HG02870 (cell line): ENCODE data around the gene TTC23L.

Source experiments
- ATAC-seq: cut with Tn5 transposase; IDR thresholded peaks from one replicate; pipeline ENCODE4 v1.9.1; 2021; ENCODE audit warnings: mild to moderate bottlenecking, moderate library complexity; ENCODE audit not compliant: unreplicated experiment

The TTC23L gene

GRCh38 chr5:34832568-34832967 lies 6.4 kb upstream of the TTC23L start:
- ATAC-seq = no peak

- ATAC-seq = no peak
Measured at GRCh38 chr5:34833090-34833489, 5.9 kb upstream of the TTC23L start.

- ATAC-seq = no peak
Measured at GRCh38 chr5:34833976-34834793, 4.8 kb upstream of the TTC23L start.

- ATAC-seq = no peak
Measured at GRCh38 chr5:34834794-34835089, 4.2 kb upstream of the TTC23L start.

- ATAC-seq = no peak
Measured at GRCh38 chr5:34835664-34836063, 3.3 kb upstream of the TTC23L start.

GRCh38 chr5:34841816-34842215 lies 2.9 kb downstream of the TTC23L start:
- no peak for ATAC-seq

GRCh38 chr5:34842554-34842953 lies 3.6 kb downstream of the TTC23L start:
- ATAC-seq = no peak

GRCh38 chr5:34843497-34843896 lies 4.5 kb downstream of the TTC23L start:
- ATAC-seq = no peak

GRCh38 chr5:34844106-34844505 lies 5.1 kb downstream of the TTC23L start:
- ATAC-seq = no peak

- no peak for ATAC-seq
Measured at GRCh38 chr5:34844999-34845398, 6.0 kb downstream of the TTC23L start.

GRCh38 chr5:34847056-34847455 lies 8.1 kb downstream of the TTC23L start:
- no peak for ATAC-seq

GRCh38 chr5:34847552-34847951 lies 8.6 kb downstream of the TTC23L start:
- no peak for ATAC-seq

- no peak for ATAC-seq
Measured at GRCh38 chr5:34848230-34848629, 9.3 kb downstream of the TTC23L start.

- no peak for ATAC-seq
Measured at GRCh38 chr5:34849253-34849652, 10.3 kb downstream of the TTC23L start.

- ATAC-seq = peak; percentile 97
Measured at GRCh38 chr5:34854459-34855174, 15.7 kb downstream of the TTC23L start.

- no peak for ATAC-seq
Measured at GRCh38 chr5:34857161-34857560, 18.2 kb downstream of the TTC23L start.

- ATAC-seq = no peak
Measured at GRCh38 chr5:34857894-34858293, 18.9 kb downstream of the TTC23L start.

GRCh38 chr5:34858790-34859189 lies 19.8 kb downstream of the TTC23L start:
- no peak for ATAC-seq

- ATAC-seq = no peak
Measured at GRCh38 chr5:34859253-34859652, 20.3 kb downstream of the TTC23L start.

- no peak for ATAC-seq
Measured at GRCh38 chr5:34863946-34864345, 25.0 kb downstream of the TTC23L start.

- no peak for ATAC-seq
Measured at GRCh38 chr5:34865091-34865490, 26.1 kb downstream of the TTC23L start.

GRCh38 chr5:34866989-34867471 lies 28.1 kb downstream of the TTC23L start:
- no peak for ATAC-seq
